H54 (cell line): ENCODE results near the gene ALDOC.
"Not testable (repeated sequence)": the region's sequence is repeated elsewhere in the genome, so short reads cannot be mapped to it uniquely, and the experiment has no call there.

Experiments used
- DNase-seq: peaks from one replicate; pipeline ENCODE4 v3.0.0; 2011; ENCODE audit warnings: low spot score, mixed read lengths; ENCODE audit not compliant: insufficient read length
- FAIRE-seq: peaks from 3 replicates; lab custom pipeline; 2011; peaks lifted over from hg19 to GRCh38; lab: Jason Lieb, UNC
- POLR2A ChIP-seq: IDR thresholded peaks from 2 replicates; pipeline ENCODE4 v1.6.1; 2011; ENCODE audit warnings: low read depth, mild to moderate bottlenecking, low read length

Gene ALDOC

GRCh38 chr17:28576758-28577465, at the start of gene ALDOC:
TSS of gene ALDOC (minus strand) at chr17:28576895. CDS start at chr17:28575532, 1,363 bp downstream.
- peak; percentile 66 for DNase-seq
- TF ChIP-seq POLR2A = no peak
- no peak for FAIRE-seq

GRCh38 chr17:28624148-28624547, 47.5 kb upstream of the ALDOC start:
- TF ChIP-seq POLR2A = no peak

GRCh38 chr17:28623696-28624095, 47.0 kb upstream of the ALDOC start:
- no peak for DNase-seq
- TF ChIP-seq POLR2A = no peak
- no peak for FAIRE-seq

More at GRCh38 chr17:28624148-28624547, 47.5 kb upstream of the ALDOC start:
- DNase-seq (no peak), FAIRE-seq (no peak)

GRCh38 chr17:28622186-28622585, 45.5 kb upstream of the ALDOC start:
- no peak for FAIRE-seq
- DNase-seq = no peak
- no peak for TF ChIP-seq POLR2A

GRCh38 chr17:28620010-28620409, 43.3 kb upstream of the ALDOC start:
- no peak for FAIRE-seq
- DNase-seq = no peak

GRCh38 chr17:28618464-28618863, 41.8 kb upstream of the ALDOC start:
- no peak for TF ChIP-seq POLR2A
- FAIRE-seq = no peak

More at GRCh38 chr17:28620010-28620409, 43.3 kb upstream of the ALDOC start:
- TF ChIP-seq POLR2A = no peak

GRCh38 chr17:28616281-28616680, 39.6 kb upstream of the ALDOC start:
- FAIRE-seq = no peak
- no peak for TF ChIP-seq POLR2A
- DNase-seq = no peak

More at GRCh38 chr17:28618464-28618863, 41.8 kb upstream of the ALDOC start:
- DNase-seq = no peak

- FAIRE-seq = no peak
- no peak for TF ChIP-seq POLR2A
- no peak for DNase-seq
These were observed 38.7 kb upstream of the ALDOC start for GRCh38 chr17:28615260-28615940.

- TF ChIP-seq POLR2A = no peak
- no peak for FAIRE-seq
- DNase-seq = no peak
These were observed 37.3 kb upstream of the ALDOC start, which contains the start of gene RSKR for GRCh38 chr17:28613931-28614381. TSS of gene RSKR (minus strand) at chr17:28614185. CDS start at chr17:28614161, 24 bp downstream.

- DNase-seq (no peak), FAIRE-seq (no peak)
- TF ChIP-seq POLR2A = no peak
These were observed 36.5 kb upstream of the ALDOC start for GRCh38 chr17:28612936-28613872.

GRCh38 chr17:28612531-28612930, 35.8 kb upstream of the ALDOC start:
- no peak for DNase-seq
- FAIRE-seq = no peak
- TF ChIP-seq POLR2A = no peak

GRCh38 chr17:28610376-28610775, 33.7 kb upstream of the ALDOC start:
- TF ChIP-seq POLR2A = no peak
- FAIRE-seq (no peak), DNase-seq (no peak)

GRCh38 chr17:28604031-28604430, 27.3 kb upstream of the ALDOC start:
- not testable (repeated sequence) for DNase-seq, FAIRE-seq
